SK-N-MC (cell line): ENCODE data around the gene ADCY3.

ENCODE experiments used
- EZH2 ChIP-seq: fragments of 200-600 bp; sonication (generic); IDR thresholded peaks from one replicate; pipeline ENCODE4 v1.6.1; 2017; ENCODE audit warnings: antibody characterized with exemption
- FOXP2 ChIP-seq: optimal IDR thresholded peaks from 2 replicates; pipeline ENCODE3; 2011; ENCODE audit warnings: mild to moderate bottlenecking, moderate library complexity; ENCODE audit not compliant: insufficient read depth; ENCODE audit errors: extremely low read length, control extremely low read depth
- POLR2AphosphoS5 ChIP-seq: IDR thresholded peaks from 2 replicates; pipeline ENCODE4 v1.6.1; 2012; ENCODE audit warnings: mild to moderate bottlenecking, low read depth, low read length, borderline replicate concordance

- no peak for TF ChIP-seq EZH2
- TF ChIP-seq POLR2AphosphoS5, result no peak
- TF ChIP-seq FOXP2, result no peak
These were observed 128.6 kb downstream of the ADCY3 start for GRCh38 chr2:24791452-24791851.
